NCI-H187 treated with DMSO at 0.1 percent for 48 hours (cell line): Measurements from ENCODE around the gene ZNF667.

ENCODE experiments used
- DNase-seq: peaks from one replicate; lab custom pipeline; 2025; lab: John Stamatoyannopoulos, UW

ZNF667 gene

GRCh38 chr19:56393119-56394012 is 83.8 kb downstream of the ZNF667 start, which contains the start of gene ZNF582:
ZNF582 (minus strand) TSS chr19:56393534; CDS start chr19:56391752, 1,782 bp downstream.
- peak; percentile 57 for DNase-seq
